ENCODE results near the gene LRRC3. TPM values are rescaled to one million over a fixed set of nuclear protein-coding genes. Genes with fewer than 3 reads are reported as not detected.
"Not testable (repeated sequence)": the region's sequence is repeated elsewhere in the genome, so short reads cannot be mapped to it uniquely, and the experiment has no call there.

Gene LRRC3, protein sequence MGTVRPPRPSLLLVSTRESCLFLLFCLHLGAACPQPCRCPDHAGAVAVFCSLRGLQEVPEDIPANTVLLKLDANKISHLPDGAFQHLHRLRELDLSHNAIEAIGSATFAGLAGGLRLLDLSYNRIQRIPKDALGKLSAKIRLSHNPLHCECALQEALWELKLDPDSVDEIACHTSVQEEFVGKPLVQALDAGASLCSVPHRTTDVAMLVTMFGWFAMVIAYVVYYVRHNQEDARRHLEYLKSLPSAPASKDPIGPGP
- not detected in 2 replicates for total RNA-seq (2014; rRNA removed; shearing (Covaris generic))

DNA sequence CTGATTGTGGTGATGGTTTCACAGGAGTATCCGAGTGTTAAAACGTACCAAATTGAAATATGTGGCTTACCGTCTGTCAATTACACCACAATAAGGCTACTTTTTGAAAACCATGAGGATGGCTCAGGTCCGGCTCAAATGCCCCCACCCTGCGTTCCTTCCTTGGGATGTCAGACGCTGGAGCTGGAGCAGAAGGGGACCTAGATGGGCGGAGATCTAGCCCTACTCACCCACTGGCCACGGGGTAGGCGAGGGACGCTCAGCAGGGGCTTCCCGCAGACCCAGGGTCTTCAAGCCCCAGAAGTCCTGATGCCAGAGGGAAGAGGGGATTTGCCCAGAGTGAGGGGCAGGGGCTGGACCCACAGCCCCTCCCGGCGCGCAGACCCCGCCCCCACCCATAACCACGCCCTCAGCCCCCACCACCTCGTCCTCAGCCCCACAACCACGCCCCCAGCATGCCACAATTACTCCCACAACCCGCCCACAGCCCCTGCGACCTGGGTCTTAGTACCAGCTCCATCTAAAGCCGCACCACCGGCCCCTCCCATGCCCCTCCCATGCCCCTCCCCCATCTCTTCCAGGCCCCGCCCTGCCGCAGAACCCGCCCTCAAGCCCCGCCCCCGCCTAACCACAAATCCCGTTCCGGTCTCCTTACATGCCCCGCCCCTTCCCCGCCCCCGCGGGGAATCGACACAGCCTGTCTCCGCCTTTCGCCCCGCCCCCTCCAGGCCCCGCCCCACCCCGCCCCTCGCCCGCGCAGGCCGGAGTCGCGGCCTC is at the start of gene LRRC3:
LRRC3 (plus strand) TSS at position 764 of the 777 bp plus-strand sequence. CDS start 1,135 bp downstream, outside the sequence.
- no peak within 1 kb of the TSS for H3K4me3 ChIP-seq
- H3K9me3 ChIP-seq (replicated peaks) = peaks cover 6% of the 10 kb centered on the region
- H3K27ac ChIP-seq = no peak within 1 kb of the TSS
- DNase-seq = no peak
- no peaks in the 10 kb centered on the region for H3K36me3 ChIP-seq
- 0 out of 2 replicates have a peak, but pooled peaks cover 3% of the 10 kb centered on the region for H3K27me3 ChIP-seq
- peaks cover 10% of the 10 kb centered on the region for H3K4me1 ChIP-seq

DNA sequence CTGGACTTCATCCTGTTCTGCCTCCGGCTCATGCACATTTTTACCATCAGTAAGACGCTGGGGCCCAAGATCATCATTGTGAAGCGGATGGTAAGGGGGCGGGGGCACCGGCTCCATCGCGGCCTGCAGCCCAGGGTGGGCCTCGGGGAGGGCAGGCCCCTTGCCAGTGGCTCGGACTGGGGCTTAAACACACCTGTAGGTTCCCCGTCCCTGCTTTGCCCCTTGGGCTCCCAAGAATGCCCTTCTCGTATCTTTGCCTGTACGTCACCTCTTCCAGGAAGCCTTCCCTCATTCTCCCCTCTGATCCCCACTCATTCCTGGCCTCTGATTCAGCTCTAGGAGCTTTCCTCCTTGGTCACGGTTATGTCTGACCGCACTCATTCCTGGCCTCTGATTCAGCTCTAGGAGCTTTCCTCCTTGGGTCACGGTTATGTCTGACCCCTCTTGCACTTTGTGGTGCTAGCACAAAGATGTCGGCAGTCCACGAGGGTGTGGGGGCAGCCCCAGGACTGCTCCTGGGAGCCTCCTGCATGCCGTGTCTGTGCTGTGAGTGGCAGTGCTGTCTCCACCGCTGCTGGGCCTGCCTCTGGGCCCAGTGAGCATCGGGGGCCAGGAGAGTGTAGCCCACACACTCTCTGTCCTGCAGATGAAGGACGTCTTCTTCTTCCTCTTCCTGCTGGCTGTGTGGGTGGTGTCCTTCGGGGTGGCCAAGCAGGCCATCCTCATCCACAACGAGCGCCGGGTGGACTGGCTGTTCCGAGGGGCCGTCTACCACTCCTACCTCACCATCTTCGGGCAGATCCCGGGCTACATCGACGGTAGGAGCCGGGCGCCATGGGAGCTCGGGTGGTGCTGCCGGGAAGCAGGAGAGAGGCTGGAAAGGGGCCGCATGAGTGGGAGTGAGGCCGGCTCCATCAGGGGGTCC is 49.1 kb upstream of the LRRC3 start:
- peaks cover 2% of the 10 kb centered on the region; the same call in 1 of the 2 replicates for H3K4me1 ChIP-seq
- H3K4me3 ChIP-seq = no peak overlapping the region
- DNase-seq = peak; percentile 22 to 30
- H3K27ac ChIP-seq = peak overlapping the region; percentile 63
- H3K27me3 ChIP-seq = no peaks in the 10 kb centered on the region
- H3K36me3 ChIP-seq = no peaks in the 10 kb centered on the region
- H3K9me3 ChIP-seq (replicated peaks) = 0 out of 2 replicates have a peak, but pooled peaks cover under 1% of the 10 kb centered on the region

DNA sequence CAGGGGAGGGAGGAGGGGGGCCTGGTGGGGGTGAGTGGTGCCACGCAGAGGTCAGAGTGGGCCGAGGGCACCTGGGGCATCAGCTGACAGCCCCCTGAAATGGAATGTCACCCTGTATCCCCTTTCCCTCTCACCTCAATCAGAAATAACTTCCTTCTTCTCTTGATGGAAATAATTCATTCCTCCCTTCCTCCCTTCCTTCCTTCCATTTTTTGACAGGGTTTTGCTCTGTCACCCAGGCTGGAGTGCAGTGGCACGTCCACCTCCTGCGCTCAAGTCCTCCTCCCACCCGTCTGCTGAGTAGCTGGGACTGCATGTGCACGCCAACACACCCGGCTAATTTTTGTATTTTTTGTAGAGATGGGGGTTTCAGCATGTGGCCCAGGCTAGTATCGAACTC is 48.4 kb upstream of the LRRC3 start:
- H3K4me3 ChIP-seq = no peak overlapping the region
- peaks cover 2% of the 10 kb centered on the region; the same call in 1 of the 2 replicates for H3K4me1 ChIP-seq
- 0 out of 2 replicates have a peak, but pooled peaks cover 4% of the 10 kb centered on the region for H3K9me3 ChIP-seq (replicated peaks)
- no peaks in the 10 kb centered on the region for H3K27me3 ChIP-seq
- no peak for DNase-seq
- H3K36me3 ChIP-seq = no peaks in the 10 kb centered on the region
- peak overlapping the region; percentile 63 for H3K27ac ChIP-seq

DNA sequence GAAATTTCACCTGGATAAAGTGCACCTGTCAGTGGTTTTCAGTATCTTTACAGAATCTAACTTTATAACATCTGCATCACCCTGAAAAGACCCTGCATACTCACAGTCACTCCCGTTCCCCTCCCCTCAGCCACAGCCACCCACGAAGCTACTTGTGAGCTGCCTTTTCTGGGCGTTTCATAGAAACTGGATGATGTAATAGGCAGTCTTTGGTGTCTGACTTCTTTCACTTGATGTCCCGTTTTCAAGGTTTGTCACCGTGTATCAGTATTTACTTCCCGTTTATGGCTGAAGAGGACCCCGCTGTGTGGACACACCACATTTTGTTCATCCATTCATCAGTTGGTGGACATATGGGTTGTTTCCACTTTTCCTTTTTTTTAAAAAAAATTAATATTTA is 47.8 kb upstream of the LRRC3 start:
- Histone ChIP-seq H3K9me3 (replicated peaks) (0 out of 2 replicates have a peak, but pooled peaks cover 4% of the 10 kb centered on the region), H3K36me3 (no peaks in the 10 kb centered on the region), H3K27me3 (no peaks in the 10 kb centered on the region), H3K4me1 (peaks cover 2% of the 10 kb centered on the region; the same call in 1 of the 2 replicates), H3K27ac (no peak overlapping the region), H3K4me3 (no peak overlapping the region)
- peak in 1 of 2 experiments; percentile 54 for DNase-seq

DNA sequence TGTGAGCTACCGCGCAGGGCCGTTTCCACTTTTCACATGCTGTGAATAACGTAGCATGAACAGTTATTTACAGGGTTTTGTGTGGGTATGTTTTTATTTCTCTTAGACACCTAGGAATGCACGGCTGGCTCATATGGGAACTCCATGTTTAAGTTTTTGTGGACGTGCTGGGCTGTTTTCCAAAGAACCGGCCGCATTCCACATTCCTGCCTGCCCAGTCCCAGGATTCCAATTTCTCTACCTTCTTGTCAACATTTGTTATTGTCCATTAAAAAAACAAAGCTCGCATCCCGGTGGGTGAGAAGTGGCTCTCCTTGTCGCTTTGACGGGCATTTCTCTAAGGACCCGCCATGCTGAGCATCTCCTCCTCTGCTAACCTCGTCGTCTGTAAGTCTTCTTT is 47.1 kb upstream of the LRRC3 start:
- no peak overlapping the region for H3K27ac ChIP-seq

DNA sequence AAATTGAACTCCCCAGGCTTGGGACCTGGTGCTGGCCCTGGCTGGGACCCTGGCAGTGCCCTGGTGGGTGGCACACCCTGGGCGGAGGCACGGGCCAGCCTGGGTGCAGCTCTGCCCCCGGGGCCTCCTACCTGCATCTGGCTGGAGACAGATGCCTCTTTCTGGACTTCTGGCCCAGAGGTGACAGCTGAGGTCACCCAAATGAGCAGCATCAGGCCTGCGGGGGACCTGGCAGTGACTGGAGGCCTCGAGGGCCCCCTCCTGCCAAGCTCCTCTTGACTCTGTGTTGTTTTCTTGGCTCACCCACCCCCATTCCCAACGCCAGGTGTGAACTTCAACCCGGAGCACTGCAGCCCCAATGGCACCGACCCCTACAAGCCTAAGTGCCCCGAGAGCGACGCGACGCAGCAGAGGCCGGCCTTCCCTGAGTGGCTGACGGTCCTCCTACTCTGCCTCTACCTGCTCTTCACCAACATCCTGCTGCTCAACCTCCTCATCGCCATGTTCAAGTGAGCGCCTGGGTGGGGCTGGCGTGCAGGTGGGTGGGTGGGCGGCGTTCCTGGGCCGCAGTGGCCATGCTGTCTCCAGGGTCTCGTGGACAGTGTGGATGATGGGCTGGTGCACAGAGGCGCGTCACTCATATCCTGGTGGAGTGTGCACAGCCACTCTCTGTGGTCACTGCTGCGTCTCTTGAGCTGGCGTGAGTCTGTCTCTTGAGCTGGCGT is 41.6 kb upstream of the LRRC3 start:
- H3K27me3 ChIP-seq = no peaks in the 10 kb centered on the region
- DNase-seq = no peak
- no peak overlapping the region for H3K27ac ChIP-seq
- 0 out of 2 replicates have a peak, but pooled peaks cover 4% of the 10 kb centered on the region for H3K9me3 ChIP-seq (replicated peaks)
- H3K36me3 ChIP-seq = no peaks in the 10 kb centered on the region
- H3K4me3 ChIP-seq = no peak overlapping the region
- no peaks in the 10 kb centered on the region for H3K4me1 ChIP-seq

More for the DNA sequence above, 47.1 kb upstream of the LRRC3 start:
- 0 out of 2 replicates have a peak, but pooled peaks cover 4% of the 10 kb centered on the region for H3K9me3 ChIP-seq (replicated peaks)
- DNase-seq = peak; percentile 37 to 40
- H3K4me3 ChIP-seq = no peak overlapping the region
- peaks cover 2% of the 10 kb centered on the region; the same call in 1 of the 2 replicates for H3K4me1 ChIP-seq
- H3K36me3 ChIP-seq = no peaks in the 10 kb centered on the region
- no peaks in the 10 kb centered on the region for H3K27me3 ChIP-seq

DNA sequence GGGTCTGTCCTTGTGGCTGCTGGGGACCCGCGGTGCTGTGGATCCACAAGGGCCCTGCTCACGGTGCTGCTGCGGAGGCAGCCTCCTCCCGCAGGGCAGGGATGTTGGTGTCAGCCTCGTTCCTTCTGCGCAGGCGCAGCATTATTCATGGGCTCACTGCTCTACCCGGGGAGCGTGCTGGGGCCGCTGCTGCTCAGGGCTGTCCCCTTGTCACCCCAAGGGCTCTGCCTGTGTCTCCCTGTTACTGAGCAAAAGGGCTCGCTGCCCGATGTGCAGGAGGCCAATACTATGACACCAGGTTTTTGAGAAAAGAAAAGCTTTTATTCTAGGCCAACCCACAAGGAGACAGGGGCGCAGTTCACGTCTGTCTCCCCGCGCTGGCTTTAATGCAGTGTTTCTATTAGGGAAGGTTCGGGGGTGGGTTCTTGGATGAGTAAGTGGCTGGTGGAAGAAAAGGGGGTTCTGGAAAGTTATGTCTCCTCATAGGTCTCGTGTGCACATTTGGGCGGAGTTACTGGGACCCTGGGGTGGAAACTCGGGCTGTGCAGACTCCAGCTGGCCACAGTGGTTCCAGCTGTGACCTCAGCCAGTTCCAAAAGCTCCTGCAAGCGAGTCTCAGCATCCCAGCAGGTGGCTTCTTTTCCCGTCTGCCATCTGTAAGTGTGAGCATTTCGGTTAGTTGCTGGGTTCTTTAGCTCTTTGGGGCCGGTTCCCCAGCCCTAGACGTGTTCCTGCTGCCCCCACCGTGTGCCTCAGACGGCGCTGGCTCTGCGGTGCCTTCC is 40.8 kb upstream of the LRRC3 start:
- no peaks in the 10 kb centered on the region for H3K27me3 ChIP-seq
- no peak overlapping the region for H3K4me3 ChIP-seq
- DNase-seq = no peak
- H3K36me3 ChIP-seq = no peaks in the 10 kb centered on the region
- no peak overlapping the region for H3K27ac ChIP-seq
- 0 out of 2 replicates have a peak, but pooled peaks cover 4% of the 10 kb centered on the region for H3K9me3 ChIP-seq (replicated peaks)
- H3K4me1 ChIP-seq = no peaks in the 10 kb centered on the region

DNA sequence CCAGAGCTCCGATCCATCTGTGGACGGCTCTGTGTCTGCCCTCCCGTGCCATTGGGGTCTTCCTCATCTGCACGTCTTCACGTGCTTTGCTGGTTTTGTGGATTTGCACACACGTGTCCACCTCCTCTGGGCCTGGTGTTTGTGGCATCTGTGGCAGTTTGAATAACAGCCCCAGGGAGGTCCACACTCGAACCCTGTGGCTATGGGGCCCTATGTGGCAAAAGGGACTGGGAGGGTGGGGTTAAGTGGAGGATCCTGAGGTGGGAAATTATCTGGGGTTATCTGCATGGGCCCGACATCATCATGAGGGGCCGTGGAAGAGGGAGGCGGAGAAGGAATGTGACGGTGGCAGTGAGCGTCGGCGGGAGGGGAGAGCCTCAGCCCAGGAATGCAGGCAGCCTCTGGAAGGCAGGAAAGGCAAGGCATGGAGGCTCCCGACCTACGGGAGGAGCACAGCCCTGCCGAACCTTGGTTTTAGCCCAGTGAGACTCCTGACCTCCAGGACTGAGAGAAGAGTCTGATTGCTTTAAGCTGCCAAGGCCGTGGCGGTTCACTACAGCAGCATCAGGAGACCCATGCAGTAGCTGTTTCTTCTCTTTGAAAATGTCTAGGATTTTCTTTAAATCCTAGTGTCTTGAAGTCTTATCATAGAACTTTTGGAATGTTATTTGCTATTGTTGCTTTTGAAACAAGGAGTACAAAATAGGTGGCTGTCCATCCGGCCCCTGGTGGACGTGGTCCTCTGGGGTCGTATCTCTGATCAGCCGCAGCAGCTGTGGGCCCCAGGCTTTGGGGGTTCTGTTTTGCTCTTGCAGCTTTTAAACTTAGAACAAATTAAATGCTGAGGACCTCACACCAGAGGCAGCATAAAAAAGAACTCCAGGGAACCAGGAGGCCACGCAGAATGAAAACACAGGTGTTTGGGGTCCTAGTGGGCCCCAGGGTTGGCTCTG is 40.0 kb upstream of the LRRC3 start:
- DNase-seq = no peak
- H3K9me3 ChIP-seq (replicated peaks) = 0 out of 2 replicates have a peak, but pooled peaks cover 4% of the 10 kb centered on the region
- H3K27ac ChIP-seq = no peak overlapping the region

DNA sequence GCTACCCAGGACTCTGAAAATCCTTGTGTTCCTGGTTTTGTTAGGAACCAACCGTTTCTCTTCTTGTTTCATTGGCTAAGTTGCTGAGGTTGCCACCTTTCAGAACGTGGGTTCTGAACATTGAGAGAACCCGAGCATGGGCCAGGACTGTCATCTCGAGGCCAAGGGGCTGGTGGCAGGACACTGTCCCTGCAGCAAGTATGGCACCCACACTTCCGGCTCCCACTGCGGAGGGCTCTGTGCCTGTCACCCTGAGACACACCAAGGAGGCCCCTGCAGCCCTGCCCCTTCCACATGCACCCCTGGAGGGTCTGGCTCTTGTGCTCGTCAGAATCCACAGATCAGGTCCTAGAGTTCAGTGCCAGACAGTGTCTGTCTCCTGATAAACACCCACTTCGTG is 39.1 kb upstream of the LRRC3 start:
- Histone ChIP-seq H3K27ac (no peak overlapping the region), H3K27me3 (no peaks in the 10 kb centered on the region), H3K4me1 (no peaks in the 10 kb centered on the region), H3K9me3 (replicated peaks) (0 out of 2 replicates have a peak, but pooled peaks cover 4% of the 10 kb centered on the region), H3K4me3 (no peak overlapping the region), H3K36me3 (no peaks in the 10 kb centered on the region)
- no peak for DNase-seq

More for the DNA sequence above, 40.0 kb upstream of the LRRC3 start:
- H3K4me3 ChIP-seq = no peak overlapping the region
- H3K4me1 ChIP-seq = no peaks in the 10 kb centered on the region
- no peaks in the 10 kb centered on the region for H3K36me3 ChIP-seq
- no peaks in the 10 kb centered on the region for H3K27me3 ChIP-seq

DNA sequence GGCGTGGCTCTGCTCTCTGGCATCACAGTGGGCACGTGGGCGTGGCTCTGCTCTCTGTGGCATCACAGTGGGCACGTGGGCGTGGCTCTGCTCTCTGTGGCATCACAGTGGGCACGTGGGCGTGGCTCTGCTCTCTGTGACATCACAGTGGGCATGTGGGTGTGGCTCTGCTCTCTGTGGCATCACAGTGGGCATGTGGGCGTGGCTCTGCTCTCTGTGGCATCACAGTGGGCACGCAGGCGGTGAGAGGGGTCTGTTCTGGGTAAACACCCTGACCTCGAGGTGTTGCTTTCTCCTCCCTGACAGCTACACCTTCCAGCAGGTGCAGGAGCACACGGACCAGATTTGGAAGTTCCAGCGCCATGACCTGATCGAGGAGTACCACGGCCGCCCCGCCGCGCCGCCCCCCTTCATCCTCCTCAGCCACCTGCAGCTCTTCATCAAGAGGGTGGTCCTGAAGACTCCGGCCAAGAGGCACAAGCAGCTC is 37.6 kb upstream of the LRRC3 start:
- not testable (repeated sequence) for DNase-seq; H3K27me3 ChIP-seq; H3K4me3 ChIP-seq; H3K4me1 ChIP-seq; H3K27ac ChIP-seq; H3K9me3 ChIP-seq (replicated peaks); H3K36me3 ChIP-seq

DNA sequence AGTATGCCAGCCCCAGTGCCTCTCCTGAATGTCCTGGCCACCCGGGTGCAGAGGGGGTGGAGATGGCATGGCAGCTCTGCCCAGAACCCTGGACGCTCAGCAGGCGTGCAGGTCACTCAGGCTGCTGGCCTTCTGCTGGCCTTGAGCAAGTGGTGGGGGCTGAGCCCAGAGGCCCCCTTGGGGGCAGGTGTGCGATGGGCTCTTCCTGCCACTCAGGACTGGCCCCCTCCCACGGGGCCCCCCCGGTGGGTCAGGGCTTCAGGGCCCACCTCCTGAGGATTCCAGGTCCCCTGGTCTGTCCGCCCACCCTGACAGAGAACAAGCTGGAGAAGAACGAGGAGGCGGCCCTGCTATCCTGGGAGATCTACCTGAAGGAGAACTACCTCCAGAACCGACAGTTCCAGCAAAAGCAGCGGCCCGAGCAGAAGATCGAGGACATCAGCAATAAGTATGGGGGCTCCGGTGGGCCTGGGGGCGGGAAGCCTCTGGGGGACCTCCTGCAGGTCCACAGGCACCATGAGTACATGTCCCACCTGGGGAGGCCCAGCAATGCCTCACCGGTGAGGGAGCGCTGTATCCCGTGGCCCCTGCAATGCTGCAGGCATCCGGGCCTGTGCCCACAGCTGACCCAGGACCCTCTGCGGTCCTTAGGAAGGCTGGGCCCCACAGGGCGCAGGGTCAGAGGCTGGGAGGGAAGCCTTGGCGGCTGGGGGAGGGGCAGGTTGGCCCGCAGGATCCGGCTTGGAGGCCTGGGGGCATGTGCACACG is 37.0 kb upstream of the LRRC3 start:
- no peak for DNase-seq
- no peak overlapping the region for H3K4me3 ChIP-seq
- H3K36me3 ChIP-seq = no peaks in the 10 kb centered on the region
- H3K27ac ChIP-seq = no peak overlapping the region
- no peaks in the 10 kb centered on the region for H3K4me1 ChIP-seq
- no peaks in the 10 kb centered on the region for H3K27me3 ChIP-seq
- H3K9me3 ChIP-seq (replicated peaks) = no peaks in the 10 kb centered on the region

DNA sequence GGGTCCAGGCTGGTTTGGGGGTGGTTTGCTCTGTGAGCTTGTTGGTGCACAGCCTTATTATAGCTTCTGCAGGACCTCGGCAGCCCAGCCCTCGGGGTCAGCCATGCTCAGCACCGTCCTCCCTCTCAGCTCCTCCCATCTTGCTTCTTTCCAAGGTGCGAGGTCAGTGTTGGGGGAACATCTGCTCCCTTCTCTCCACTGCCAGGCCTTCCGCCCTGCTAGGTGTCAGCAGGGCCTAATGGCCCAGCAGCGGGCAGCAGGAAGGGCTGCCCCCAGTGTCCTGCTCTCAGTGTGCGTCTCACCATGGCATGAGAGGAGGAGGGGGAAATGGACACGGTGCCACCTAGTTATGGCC is 36.5 kb upstream of the LRRC3 start:
- H3K4me1 ChIP-seq = no peaks in the 10 kb centered on the region
- H3K27ac ChIP-seq = no peak overlapping the region
- no peaks in the 10 kb centered on the region for H3K36me3 ChIP-seq
- H3K4me3 ChIP-seq = no peak overlapping the region
- H3K9me3 ChIP-seq (replicated peaks) = no peaks in the 10 kb centered on the region
- DNase-seq = no peak
- H3K27me3 ChIP-seq = no peaks in the 10 kb centered on the region
